Measurements from ENCODE around the gene TTC39B.

The TTC39B gene

DNA sequence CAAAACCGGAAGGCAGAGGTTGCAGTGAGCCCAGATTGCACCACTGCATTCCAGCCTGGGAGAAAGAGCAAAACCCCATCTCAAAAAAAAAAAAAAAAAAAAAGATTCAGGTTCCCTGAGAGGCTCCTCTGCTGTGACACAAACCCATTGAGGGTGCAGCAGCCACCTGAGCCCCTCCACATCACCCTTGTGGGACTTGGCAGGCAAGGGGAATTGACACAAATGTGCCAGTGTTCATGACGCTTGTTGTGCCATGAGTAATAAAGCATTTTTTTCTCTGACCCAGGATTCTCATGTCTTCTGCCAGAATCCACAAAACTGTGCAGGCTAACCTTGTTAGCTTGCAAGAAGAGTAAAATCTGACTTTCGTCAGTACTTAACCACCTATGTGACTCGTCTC lies 149.6 kb downstream of the TTC39B start:
- no peak for DNase-seq

DNA sequence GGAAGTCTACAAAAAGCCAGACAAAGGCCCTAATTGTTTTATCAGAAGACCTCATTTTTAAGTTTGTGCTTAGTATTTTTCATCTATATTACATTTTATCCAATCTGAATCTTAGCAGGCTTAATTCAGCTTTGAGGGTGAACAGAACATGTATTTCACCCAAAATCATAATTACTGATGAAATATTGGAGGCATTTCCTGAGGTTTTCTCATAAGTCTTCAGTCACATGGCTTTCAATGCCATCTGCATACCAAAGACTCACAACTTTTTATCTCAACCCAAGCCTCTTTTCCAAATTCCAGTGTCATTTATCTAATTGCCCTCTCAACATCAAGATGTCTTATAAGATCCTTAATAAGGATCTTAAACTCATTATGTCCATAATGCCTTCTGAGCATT lies 150.8 kb downstream of the TTC39B start:
- DNase-seq, result no peak

DNA sequence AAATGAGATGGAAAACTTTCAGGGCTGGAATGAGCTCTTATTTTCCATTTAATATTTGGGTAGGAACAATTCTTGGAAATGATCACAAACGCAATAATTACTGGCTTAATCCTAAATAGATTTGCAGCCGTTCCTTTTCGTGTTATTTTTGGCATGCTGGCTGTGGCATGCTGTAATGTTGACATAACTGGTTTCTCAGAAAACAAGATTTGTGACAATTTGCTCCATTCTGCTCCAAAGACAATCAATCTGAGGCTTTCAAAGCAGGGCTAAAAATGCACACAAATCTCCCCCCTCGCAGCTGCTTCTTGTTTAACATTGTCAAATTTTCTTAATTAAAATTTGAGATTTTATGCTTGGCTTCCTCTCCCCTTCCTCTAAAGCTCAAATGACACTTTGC lies 151.2 kb downstream of the TTC39B start:
- DNase-seq, result no peak

DNA sequence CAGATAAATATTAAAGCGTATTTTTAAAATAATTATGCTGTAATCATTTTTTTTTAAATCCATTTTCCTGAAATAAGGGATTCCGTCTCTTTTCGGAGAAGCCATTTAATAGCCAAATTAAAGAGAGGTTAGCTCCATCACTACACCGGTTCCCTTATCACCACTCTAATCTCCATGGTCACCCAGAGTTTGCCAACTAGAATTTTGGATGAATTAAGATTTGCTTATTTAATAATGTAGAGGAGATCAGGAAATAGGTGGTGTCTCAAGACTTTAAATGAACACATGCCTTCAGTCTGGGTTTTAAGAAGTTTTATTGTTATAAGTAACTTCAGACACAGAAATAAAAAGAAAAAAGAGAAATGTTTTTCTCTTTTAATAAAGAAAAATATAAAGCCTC lies 151.7 kb downstream of the TTC39B start:
- DNase-seq, result no peak

DNA sequence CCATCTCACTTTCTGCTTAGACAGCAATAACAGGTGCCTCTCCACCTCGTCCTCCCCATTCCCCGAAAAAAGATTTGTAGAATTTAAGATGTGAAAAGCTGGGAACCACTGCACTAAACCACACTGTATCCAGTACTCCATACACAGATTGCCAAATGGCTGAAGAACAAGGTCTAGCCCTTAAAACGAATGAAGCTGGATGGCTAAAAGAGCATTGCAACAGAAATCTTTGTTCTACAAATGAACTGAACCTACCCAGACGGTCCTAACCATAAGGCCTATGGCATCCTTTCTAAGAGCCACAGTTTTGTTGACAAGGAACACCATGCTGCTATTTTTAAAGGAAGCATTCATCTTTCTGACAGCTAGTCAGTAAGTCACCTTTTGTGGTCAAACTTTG lies 152.3 kb downstream of the TTC39B start:
- no peak for DNase-seq

DNA sequence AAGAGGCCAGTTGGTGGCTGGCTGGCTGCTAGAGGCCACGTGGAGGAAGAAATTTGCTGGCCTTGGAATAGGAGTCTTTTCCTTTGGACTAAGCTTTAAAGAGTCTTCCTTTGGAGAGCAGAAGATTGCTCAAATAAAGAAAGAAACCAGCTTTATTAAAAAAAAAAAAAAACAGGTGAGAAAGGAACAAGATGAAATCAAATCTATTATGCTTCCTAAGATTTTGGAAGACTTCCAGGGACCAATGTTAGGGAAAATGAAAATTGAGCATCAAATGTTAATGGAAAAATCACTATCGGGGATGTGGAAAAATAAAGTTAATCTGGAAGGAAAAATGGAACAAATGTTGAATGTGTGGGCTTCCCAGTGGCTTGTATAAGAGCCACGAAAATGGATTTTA lies 153.1 kb downstream of the TTC39B start:
- DNase-seq, result no peak

DNA sequence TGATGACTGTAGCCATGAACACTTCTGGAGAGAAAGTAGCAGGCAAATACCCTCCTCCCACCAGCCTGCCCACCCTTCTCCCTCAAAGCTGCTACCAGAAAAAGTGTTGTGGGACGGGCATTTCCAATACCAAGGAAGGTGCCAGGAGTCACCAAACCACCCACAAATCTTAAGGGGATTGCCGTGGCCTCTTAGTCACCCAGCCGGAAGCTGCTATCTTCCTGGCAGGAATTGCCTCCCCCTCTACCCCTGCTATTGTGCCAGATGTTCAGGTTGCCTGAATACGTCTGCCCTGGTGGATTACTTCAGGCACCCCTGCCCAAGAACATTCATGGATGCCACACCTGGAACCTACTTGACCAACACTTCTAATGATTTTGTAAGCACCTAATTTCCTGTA lies 156.1 kb downstream of the TTC39B start:
- no peak for DNase-seq

DNA sequence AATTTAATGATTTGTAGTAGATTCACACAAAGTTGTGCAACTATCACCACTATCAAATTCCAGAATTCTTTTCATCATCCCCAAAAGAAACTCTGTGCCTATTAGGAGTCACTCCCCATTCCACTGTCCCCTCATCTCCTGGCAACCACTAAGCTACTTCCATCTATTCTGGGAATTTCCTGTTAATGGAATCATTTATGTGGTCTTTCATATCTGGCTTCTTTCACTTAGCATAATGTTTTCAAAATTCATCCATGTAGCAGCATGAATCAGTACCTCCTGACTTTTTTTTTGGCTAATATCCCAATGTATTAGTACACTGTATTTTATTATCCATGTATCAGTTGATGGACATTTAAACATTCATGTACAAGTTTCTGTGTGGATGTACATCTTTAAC lies 157.6 kb downstream of the TTC39B start:
- DNase-seq, result no peak

DNA sequence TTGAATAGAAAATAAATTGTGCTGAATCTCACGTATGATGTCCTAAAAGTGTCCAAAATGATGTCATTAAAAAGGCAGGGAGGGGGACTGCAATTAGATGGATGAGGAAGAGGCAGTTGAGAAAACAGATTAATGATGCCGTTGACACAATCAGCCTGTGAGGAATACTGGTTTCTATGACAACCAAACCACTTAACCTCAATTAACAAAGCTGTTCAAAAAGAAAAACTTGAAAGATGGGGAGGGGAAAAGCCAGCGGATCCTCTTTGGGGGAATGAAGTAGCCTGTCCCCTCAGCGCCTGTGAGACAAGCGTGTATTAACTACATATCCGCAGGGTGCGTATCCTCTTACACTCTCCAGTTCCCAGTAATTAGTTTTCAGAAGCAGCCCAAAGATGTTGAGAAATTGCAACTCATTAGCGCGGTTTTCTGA lies 160.7 kb downstream of the TTC39B start:
- DNase-seq, result peak; percentile 57

DNA sequence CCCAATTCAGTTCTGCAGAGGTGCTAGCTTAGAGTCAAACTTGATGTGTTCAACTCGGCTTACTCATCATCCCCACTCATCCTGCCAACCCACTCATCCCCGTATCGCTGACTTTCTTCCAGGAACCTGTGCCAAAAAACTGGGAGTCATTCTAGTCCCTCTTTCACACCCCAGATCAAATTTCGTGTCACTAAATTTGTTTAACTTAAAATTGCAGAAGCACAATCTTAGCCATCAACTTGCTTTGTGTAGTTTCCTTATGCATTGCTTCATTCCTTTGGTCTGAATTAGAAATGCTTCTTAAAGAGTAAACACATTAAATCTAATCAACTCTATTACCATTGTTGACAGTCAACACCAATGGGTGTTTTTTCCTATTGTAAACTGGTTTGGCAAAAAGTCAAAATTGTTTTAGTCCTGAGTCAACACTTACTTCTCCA lies 162.4 kb downstream of the TTC39B start:
- peak; percentile 24 for DNase-seq

DNA sequence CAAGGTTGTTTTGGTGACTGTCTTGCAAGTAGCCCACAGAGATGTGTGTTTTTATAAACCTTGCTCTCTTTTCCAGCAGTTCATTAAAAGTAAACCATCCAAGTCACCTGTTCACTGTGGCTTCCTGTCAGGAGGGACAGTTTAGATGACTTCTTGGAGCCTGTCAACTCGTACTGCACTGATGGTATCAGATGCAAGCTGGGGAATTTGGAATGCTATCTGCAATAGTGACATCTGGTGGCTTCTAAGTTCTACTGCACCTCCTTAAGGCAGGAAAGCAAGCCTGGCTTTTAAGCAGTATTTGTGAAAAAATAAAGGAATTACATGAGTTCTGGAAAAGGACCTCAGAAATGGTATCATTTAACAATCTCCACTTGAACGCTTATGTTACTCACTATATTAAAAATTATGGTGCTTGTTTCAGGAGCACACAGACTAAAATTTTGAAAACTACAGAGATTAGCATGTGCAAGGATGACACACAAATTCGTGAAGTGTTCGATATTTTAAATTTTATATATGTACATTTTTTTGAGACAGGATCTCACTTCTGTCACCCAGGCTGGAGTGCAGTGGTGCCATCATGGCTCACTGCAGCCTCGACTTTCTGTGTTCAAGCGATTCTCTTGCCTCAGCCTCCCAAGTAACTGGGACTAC lies 164.0 kb downstream of the TTC39B start:
- peak; percentile 19 for DNase-seq

DNA sequence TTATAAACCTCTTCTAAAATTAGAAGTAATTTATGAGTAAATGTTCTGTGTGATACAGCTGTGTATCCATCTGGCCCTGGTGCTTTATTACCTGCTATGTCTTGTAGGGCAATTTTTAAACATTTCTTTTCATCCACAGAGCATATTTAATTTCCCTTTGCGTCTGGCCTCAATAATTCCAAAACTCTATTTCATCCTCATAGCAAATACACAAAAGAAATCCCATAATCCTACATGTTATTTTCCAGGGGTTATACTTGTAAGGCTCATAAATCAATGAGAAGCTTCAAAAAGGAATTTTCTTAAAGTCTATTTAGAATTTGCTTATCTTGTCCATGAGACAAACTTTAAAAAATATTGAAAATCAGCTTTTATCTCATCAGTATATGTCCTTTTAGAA lies 167.0 kb downstream of the TTC39B start:
- DNase-seq, result no peak

DNA sequence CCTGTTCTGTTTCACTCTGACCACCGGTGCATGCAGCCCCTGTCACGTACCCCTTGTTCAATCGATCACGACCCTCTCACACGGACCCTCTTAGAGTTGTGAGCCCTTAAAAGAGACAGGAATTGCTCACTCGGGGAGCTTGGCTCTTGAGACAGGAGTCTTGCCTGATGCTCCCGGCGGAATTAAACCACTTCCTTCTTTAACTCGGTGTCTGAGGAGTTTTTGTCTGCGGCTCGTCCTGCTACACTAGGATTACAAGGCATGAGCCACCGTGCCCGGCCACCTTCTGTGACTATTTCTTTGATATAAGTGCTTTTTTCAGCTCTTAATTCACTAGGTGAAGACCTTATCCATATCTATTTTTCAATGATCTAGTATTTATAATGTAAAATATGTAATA lies 167.5 kb downstream of the TTC39B start:
- no peak for DNase-seq

DNA sequence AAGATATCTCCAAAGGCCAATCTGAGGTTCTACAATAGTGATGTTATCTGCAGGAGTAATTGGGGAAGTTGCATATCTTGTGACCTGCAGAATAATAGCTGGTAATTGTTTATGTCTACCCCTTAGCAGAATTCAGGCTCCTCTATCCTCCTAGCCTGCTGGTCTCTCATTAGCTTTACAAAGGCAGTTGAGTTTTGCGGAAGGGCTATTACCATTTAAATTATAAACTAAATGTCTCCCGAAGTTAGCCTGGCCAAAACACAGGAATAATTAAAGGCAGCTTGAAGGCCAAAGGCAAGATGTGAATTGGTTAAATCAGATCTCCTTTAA lies 168.7 kb downstream of the TTC39B start:
- DNase-seq, result no peak

DNA sequence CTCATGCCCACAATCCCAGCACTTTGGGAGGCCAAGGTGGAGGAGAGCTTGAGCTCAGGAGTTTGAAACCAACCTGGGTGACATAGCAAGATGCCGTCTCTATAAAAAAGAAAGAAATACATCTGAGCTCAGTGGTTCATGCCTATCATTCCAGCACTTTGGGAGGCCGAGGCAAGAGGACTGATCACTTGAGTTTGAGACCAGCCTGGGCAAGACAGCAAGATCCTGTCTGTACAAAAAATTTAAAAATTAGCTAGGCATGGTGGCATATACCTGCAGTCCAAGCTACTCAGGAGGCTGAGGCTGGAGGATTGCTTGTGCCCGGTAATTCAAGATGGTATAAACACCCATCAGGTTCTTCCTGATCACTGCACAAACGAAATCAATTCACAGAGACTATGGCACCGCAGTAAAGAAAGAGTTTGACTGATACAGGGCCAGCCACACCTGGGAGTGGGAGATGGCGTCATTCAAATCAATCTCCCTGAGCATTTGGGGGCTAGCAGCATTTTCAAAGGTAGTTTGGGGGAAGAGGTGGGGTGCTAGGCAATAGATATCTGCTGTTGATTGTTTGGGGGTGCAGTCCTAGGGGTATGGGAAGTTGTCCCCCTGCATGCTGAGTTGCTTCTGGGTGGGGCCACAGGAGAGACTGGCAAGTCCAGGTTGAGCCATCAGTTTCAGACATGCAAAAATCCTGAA lies 169.2 kb downstream of the TTC39B start:
- DNase-seq, result no peak

DNA sequence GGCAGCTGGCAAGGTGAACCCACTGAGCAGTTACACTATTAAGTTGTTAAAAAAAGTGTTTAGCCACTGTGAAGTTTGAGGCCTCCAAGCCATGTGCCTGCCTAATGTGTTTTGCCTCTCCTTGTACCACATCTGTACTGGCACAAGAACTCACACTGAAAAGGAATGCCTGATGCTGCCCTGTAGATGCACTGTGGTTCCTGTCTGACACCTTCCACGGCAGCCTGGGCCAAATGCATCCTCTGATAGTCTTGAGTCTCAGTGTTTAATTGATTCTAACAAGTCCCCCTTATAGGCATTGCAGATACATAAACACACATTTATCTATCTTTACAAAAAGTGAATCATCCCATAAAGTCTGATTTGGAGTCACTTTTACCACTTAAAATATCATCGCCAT lies 169.9 kb downstream of the TTC39B start:
- DNase-seq, result no peak

DNA sequence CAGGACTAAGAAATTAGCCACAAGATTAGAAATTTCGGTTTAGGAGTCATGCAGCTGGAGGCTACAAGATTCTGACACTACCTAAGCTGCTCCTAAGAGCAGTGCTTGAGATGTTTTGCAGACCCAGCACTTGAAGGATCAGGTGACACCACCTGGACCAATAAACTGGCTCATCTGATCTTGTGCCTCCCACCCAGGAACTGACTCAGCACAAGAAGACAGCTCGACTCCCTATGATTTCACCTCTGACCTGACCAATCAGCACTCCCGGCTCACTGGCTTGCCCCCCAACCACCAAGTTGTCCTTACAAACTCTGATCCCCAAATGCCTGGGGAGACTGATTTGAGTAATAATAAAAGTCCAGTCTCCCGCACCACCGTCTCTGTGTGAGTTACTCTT lies 170.4 kb downstream of the TTC39B start:
- DNase-seq, result no peak

DNA sequence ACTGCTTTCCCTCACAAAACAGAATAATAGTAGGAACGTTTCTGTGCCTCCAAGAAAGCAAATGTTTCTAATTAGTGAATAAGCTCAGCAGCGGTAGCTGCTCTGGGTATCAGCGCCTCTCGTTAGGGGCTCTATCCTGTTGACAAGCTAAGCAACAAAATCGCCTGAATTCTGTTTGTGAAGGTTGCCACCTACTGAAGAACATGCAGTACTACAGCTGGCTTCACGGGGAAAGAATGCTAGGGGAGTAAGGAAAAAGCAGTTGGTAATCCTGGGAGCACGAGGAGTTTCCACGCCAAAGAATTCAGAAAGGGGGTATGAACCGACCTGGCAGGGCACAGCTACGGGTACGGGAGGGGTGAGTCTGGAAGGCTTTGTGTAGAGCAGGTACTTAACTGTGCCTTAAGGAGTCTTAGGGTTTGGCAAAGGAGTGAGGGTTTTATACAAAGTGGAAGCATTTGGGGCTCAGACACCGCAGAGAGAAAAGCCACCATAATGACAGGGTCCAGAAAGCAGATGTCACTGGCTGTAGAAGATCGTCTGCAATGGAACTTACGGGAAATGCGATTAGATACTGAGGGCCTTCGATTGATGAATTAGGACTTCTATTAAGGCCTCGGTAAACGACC lies 171.7 kb downstream of the TTC39B start:
- peak; percentile 80 for DNase-seq

DNA sequence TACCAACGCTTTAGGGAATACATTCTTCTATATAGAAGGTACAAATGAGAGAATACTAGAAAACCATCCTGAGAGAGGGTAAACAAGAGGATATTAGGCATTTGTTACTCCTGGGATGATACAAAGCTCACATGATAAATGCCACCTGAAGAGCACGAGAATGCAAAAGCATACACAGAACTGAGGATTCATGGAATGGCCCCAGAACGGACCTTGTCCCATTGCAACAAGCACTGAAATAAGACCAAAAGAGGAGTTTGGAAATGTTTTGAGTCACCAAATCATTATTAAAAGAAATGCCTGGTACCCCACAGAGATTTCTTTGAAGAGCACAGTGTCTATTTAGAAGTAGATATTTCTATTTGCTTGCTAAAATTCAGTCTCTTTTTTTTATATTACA lies 173.5 kb downstream of the TTC39B start:
- DNase-seq, result no peak

DNA sequence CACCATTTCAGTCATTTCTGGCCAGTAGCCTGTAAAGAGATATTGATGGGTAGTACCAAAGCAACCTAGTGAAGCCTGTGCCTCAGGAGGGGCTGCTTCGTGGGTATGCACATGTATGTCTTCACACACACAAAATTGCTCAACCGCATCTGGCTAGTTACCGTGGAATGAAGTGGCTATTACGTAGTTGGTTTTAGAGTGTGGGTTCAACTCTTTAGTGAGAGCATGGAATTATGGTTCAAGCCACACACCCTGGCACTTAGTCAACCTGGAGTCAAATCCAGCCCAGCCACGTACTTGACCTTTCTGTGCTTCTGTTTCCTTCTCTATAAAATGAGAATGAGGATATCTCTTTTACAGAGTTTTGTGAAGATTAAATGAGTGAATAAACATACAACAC lies 174.9 kb downstream of the TTC39B start:
- no peak for DNase-seq

DNA sequence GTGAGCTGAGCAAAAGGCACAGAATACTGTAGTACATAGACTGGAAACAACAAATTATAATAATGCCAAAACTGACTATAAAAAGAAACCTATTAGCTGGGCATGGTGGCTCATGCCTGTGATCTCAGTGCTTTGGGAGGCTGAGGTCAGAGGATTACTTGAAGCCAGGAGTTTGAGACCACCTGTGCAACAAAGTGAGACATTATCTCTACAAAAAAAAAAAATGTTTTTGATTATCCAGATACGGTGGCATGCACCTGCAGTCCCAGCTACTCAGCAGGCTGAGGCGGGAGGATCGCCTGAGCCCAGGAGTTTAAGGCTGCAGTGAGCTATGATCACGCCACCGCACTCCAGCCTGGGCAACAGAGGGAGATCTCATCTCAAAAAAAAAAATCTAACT lies 175.9 kb downstream of the TTC39B start:
- DNase-seq, result no peak

DNA sequence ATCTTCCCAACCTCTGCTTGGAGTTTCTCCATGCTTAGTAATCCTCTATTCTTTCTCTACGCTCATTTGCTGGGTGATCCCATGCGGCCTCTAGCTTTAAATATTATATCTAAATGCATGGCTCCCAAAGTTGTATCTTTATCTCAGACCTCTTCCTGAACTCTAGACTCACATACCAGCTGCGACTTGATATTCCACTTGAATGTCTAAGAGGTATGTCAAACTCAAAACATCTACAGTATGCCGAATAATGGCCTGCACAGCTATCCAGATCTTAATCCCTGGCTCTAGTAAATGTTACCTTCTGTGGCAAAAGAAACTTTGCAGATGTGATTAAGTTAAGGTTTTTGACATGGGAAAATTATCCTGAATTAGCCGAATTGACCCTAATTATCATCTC lies 179.2 kb downstream of the TTC39B start:
- DNase-seq, result no peak

DNA sequence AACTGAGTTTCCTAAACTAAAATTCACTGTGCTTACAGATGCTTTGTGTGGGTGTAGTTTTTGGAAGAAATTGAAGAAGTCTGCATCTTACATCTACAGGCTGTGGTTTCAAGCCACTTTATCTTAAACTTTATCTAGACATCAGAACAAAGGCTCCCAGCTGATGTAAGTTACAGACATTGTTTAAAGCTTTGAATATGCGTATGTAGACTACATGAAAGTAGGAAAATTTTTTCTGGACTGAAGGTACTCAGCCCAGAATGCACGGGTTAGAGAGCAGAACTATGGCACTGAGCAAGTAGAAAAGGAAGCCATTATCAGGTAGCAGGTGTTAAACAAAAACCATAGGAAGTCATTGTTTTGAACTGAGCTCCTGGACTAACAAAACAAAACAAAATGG lies 185.4 kb downstream of the TTC39B start:
- DNase-seq, result no peak

DNA sequence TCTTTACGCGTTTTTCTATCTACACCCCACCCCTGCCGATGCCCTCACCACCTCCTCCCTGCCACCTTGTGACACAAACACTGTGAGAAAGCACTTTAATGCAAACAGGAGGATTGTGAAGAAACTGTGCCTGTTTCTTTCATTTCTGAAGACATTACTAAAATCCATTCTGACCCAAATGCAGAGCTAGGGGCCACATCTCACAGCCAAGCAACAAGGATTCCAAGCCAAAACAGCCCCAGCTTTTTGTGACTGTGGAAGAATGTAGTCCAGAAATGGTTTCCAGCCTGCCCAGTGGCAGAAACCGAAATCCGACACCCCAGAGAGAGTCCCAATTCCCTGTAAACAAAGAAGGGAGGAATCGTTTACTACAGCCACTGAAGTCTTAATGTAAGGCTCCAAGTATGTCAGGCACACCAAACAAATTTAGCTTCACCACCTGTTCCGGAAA lies 190.9 kb downstream of the TTC39B start:
- DNase-seq, result no peak

DNA sequence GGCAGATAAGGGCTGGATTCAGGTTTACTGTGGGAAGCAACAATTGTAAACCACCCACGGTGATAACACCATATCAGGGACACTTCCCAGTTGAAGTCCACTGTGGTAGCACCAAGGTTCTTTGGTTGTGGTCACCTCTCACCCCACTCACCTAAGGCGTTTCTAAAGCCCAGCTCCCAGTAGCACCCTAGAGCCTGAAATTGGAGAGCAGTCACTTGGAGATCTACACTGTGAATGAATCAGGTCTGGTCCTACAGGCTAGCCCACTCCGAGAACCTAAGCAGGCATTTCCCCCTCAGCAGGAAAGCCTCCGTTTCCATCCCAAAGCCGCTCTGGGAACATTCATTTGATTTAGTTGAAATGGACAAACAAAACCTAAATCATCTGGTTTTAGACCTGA lies 191.3 kb downstream of the TTC39B start:
- DNase-seq, result no peak
